ENCODE measurements around the gene RYR3.

GRCh38 chr15:33524274-33524673 lies 213.5 kb downstream of the RYR3 start:
- TF ChIP-seq CTCF (IDR thresholded peaks at IDR 0.05): no peak
- no peak for TF ChIP-seq POLR2A (IDR thresholded peaks at IDR 0.05)
